ENCODE measurements around the gene RASSF4.

DNA sequence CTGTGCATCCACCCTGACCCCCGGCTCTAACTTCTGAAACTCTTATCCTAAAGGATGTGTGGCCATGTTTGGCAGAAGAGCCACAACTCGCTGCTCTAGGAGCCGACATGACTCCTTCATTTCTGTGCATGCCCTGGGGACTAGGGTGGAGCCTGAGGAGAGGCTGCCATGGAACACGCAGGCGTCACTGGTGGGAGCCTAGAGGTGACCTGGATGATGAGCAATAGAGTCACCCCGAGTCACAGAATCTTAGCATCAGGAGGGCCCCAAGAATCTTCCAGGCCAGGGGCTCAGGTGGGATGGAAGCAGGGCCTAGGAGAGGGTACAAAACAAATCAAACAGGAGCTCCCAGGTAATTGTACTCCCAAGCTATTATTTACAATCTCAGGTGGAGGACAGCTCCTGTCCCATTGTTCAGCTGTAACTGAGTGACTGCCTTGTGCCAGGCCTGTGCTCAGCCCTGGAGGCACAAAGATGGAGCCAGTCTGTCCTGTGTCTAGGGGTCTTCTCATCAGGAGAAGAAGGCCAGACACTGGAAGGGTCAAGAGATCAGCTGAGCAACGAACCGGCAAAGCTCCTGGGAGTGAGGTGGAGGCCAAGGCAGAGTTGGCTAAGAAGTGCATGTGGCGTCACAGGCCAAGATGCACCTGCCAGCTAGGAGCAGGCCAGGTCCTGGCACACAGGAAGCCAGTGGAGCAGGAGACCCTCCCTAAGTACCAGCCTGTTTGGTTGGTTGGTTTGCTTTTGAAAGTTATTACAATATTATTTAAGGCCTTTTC lies 35.3 kb downstream of the RASSF4 start:
- TF ChIP-seq YY1 (IDR thresholded peaks at IDR 0.05; ENCODE audit: insufficient read depth, insufficient read length) (no peak), SUZ12 (IDR thresholded peaks at IDR 0.05; ENCODE audit: extremely low read depth, insufficient read depth, insufficient read length) (no peak), ZNF274 (IDR thresholded peaks at IDR 0.05; ENCODE audit: low read depth, low read length) (no peak)

Data from NT2/D1 (cell line).